ENCODE data around the gene GSDME.

DNA sequence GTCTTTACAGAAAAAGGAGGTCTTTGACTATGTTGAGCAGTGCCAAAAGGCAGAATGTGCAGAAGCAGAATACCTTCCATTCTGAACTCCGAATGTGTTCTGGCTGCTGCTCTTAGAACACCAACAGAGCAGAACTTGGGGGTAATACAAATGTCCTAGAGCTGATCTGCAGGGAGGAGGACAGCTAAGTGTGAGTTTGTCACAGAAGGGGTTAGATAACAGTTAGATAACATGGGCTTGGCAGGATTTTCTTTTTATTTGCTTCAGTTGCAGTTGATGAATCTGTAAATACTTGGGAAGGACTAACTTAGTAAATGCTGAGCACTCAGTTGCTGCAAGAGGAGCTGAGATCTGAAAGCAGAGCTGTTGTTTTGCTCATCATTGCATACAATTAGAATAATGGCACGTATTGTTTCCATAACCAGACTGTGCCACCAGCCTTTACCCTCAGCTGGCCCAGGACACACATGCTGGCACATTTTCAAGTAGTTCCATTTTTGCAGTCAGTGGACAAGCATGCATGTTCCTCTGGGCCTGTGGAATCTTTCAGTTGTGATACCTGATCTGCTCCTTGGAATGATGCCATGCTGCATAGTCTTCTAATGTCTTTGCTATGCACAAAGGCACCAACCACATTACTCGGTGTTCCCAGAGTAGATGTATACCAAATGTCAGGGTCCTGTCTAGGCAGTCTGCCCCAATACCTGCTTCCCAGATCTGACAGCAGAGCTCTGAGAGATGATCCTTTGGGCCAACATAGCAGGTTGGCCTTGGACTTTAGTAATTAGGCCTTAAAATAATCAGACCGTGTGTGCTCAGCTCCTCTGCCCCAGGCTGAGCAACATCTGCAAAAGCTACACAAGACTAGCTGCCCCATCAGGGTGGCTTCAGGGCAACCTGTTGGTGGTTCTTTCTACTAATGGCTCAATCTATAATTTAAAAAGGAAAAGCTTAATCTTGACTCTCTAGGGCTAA is 55.7 kb downstream of the GSDME start:
- TF ChIP-seq, protein P1, sequence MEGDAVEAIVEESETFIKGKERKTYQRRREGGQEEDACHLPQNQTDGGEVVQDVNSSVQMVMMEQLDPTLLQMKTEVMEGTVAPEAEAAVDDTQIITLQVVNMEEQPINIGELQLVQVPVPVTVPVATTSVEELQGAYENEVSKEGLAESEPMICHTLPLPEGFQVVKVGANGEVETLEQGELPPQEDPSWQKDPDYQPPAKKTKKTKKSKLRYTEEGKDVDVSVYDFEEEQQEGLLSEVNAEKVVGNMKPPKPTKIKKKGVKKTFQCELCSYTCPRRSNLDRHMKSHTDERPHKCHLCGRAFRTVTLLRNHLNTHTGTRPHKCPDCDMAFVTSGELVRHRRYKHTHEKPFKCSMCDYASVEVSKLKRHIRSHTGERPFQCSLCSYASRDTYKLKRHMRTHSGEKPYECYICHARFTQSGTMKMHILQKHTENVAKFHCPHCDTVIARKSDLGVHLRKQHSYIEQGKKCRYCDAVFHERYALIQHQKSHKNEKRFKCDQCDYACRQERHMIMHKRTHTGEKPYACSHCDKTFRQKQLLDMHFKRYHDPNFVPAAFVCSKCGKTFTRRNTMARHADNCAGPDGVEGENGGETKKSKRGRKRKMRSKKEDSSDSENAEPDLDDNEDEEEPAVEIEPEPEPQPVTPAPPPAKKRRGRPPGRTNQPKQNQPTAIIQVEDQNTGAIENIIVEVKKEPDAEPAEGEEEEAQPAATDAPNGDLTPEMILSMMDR (conservative IDR thresholded peaks at IDR 0.05 in 1 of 2, IDR thresholded peaks at IDR 0.05 in 1 of 2; ENCODE audit: extremely low read depth in 1 of 2, insufficient read depth in 1 of 2, low read depth in 1 of 2, low read length in 2 of 2) = no peak
- no peak for TF ChIP-seq EZH2 (IDR thresholded peaks at IDR 0.05; ENCODE audit: borderline replicate concordance, low read length)

All from mammary epithelial cell (primary cell).